Measurements from ENCODE around the gene HES4.

HES4 gene

GRCh38 chr1:958823-959730 is 40.8 kb downstream of the HES4 start, which contains the start of gene NOC2L:
TSS of gene NOC2L (minus strand) at chr1:959256. CDS start at chr1:959240, 16 bp downstream.
- Histone ChIP-seq H3K9me3 (replicated peaks; ENCODE audit: insufficient read depth, low read length) (no peaks in the 10 kb centered on the region), H3K9me2 (replicated peaks; ENCODE audit: insufficient read depth, low read length) (no peaks in the 10 kb centered on the region), H2AFZ (ENCODE audit: low read length) (peak within 1 kb of the TSS; percentile 85), H3K4me1 (ENCODE audit: low read length) (0 out of 2 replicates have a peak, but pooled peaks cover 6% of the 10 kb centered on the region), H3F3A (ENCODE audit: insufficient read depth, low read length) (no peaks in the 10 kb centered on the region), H3K27me3 (replicated peaks; ENCODE audit: insufficient read depth, low read length) (no peaks in the 10 kb centered on the region), H3K4me3 (ENCODE audit: low read length) (peak within 1 kb of the TSS; percentile 84), H4K20me1 (ENCODE audit: insufficient read depth, low read length) (no peaks in the 10 kb centered on the region), H3K36me3 (replicated peaks; ENCODE audit: insufficient read depth, low read length) (peaks cover 3% of the 10 kb centered on the region; the same call in 1 of the 2 replicates), H3K4me2 (ENCODE audit: low read depth, low read length) (peak within 1 kb of the TSS; percentile 74), H3K27ac (ENCODE audit: low read length) (no peak within 1 kb of the TSS), H3K9ac (ENCODE audit: low read length) (peak within 1 kb of the TSS; percentile 89), H3K79me2 (ENCODE audit: low read length) (peaks cover 38% of the 10 kb centered on the region)
- no peak for TF ChIP-seq EZH2 (optimal IDR thresholded peaks at IDR 0.05; ENCODE audit: low read depth, low read length)
- no peak for TF ChIP-seq CTCF (IDR thresholded peaks at IDR 0.05; ENCODE audit: low read length)
- no peak for TF ChIP-seq EZH2phosphoT487 (IDR thresholded peaks at IDR 0.05; ENCODE audit: low read length)
- peak; percentile 91 for DNase-seq

- peaks cover 4% of the 10 kb centered on the region; the same call in 1 of the 2 replicates for H3K36me3 ChIP-seq (replicated peaks; ENCODE audit: insufficient read depth, low read length)
Observed at GRCh38 chr1:956636-957035, 43.3 kb downstream of the HES4 start.

GRCh38 chr1:955474-955873 is 44.4 kb downstream of the HES4 start:
- no peak for DNase-seq
- H4K20me1 ChIP-seq (ENCODE audit: insufficient read depth, low read length), result no peaks in the 10 kb centered on the region
- H3K79me2 ChIP-seq (ENCODE audit: low read length), result peaks cover 38% of the 10 kb centered on the region
- no peak overlapping the region for H2AFZ ChIP-seq (ENCODE audit: low read length)
- no peak overlapping the region for H3K27ac ChIP-seq (ENCODE audit: low read length)
- no peaks in the 10 kb centered on the region for H3K27me3 ChIP-seq (replicated peaks; ENCODE audit: insufficient read depth, low read length)
- no peaks in the 10 kb centered on the region for H3F3A ChIP-seq (ENCODE audit: insufficient read depth, low read length)
- no peak overlapping the region for H3K9ac ChIP-seq (ENCODE audit: low read length)
- 0 out of 2 replicates have a peak, but pooled peaks cover 6% of the 10 kb centered on the region for H3K4me1 ChIP-seq (ENCODE audit: low read length)
- peaks cover 4% of the 10 kb centered on the region; the same call in 1 of the 2 replicates for H3K36me3 ChIP-seq (replicated peaks; ENCODE audit: insufficient read depth, low read length)
- no peaks in the 10 kb centered on the region for H3K9me3 ChIP-seq (replicated peaks; ENCODE audit: insufficient read depth, low read length)
- H3K4me2 ChIP-seq (ENCODE audit: low read depth, low read length), result no peak overlapping the region
- H3K4me3 ChIP-seq (ENCODE audit: low read length), result no peak overlapping the region
- TF ChIP-seq EZH2 (optimal IDR thresholded peaks at IDR 0.05; ENCODE audit: low read depth, low read length) (no peak), CTCF (IDR thresholded peaks at IDR 0.05; ENCODE audit: low read length) (no peak)
- H3K9me2 ChIP-seq (replicated peaks; ENCODE audit: insufficient read depth, low read length), result no peaks in the 10 kb centered on the region

More at GRCh38 chr1:956636-957035, 43.3 kb downstream of the HES4 start:
- TF ChIP-seq EZH2phosphoT487 (IDR thresholded peaks at IDR 0.05; ENCODE audit: low read length) (no peak), CTCF (IDR thresholded peaks at IDR 0.05; ENCODE audit: low read length) (no peak), EZH2 (optimal IDR thresholded peaks at IDR 0.05; ENCODE audit: low read depth, low read length) (no peak)
- no peak overlapping the region for H3K27ac ChIP-seq (ENCODE audit: low read length)
- no peaks in the 10 kb centered on the region for H4K20me1 ChIP-seq (ENCODE audit: insufficient read depth, low read length)
- no peaks in the 10 kb centered on the region for H3K27me3 ChIP-seq (replicated peaks; ENCODE audit: insufficient read depth, low read length)
- H3K79me2 ChIP-seq (ENCODE audit: low read length), result peaks cover 38% of the 10 kb centered on the region
- H3K4me1 ChIP-seq (ENCODE audit: low read length), result 0 out of 2 replicates have a peak, but pooled peaks cover 6% of the 10 kb centered on the region
- H3K9me2 ChIP-seq (replicated peaks; ENCODE audit: insufficient read depth, low read length), result no peaks in the 10 kb centered on the region
- no peak overlapping the region for H3K9ac ChIP-seq (ENCODE audit: low read length)
- no peaks in the 10 kb centered on the region for H3F3A ChIP-seq (ENCODE audit: insufficient read depth, low read length)
- H3K9me3 ChIP-seq (replicated peaks; ENCODE audit: insufficient read depth, low read length), result no peaks in the 10 kb centered on the region
- no peak overlapping the region for H3K4me3 ChIP-seq (ENCODE audit: low read length)
- no peak for DNase-seq
- H3K4me2 ChIP-seq (ENCODE audit: low read depth, low read length), result no peak overlapping the region
- H2AFZ ChIP-seq (ENCODE audit: low read length), result no peak overlapping the region

Measured in MM.1S (cell line).